ENCODE measurements around the gene CDKAL1.

Gene CDKAL1

GRCh38 chr6:20605581-20605980 lies 71.3 kb downstream of the CDKAL1 start:
- TF ChIP-seq FOXP2 (optimal IDR thresholded peaks at IDR 0.05; ENCODE audit: borderline replicate concordance, extremely low read depth, extremely low read length, insufficient read depth) (no peak), POLR2AphosphoS5 (IDR thresholded peaks at IDR 0.05; ENCODE audit: low read depth, low read length) (no peak), SIN3A (IDR thresholded peaks at IDR 0.05; ENCODE audit: borderline replicate concordance, insufficient read depth, low read length) (no peak), REST (IDR thresholded peaks at IDR 0.05; ENCODE audit: insufficient read depth in 1 of 2, low read depth in 2 of 2, low read length in 2 of 2) (no peak), TAF1 (IDR thresholded peaks at IDR 0.05; ENCODE audit: borderline replicate concordance, insufficient read depth, low read length) (no peak)

- TF ChIP-seq FOXP2 (optimal IDR thresholded peaks at IDR 0.05; ENCODE audit: borderline replicate concordance, extremely low read depth, extremely low read length, insufficient read depth) = no peak
- TF ChIP-seq SIN3A (IDR thresholded peaks at IDR 0.05; ENCODE audit: borderline replicate concordance, insufficient read depth, low read length) = no peak
- TF ChIP-seq REST (IDR thresholded peaks at IDR 0.05; ENCODE audit: insufficient read depth in 1 of 2, low read depth in 2 of 2, low read length in 2 of 2) = no peak
- no peak for TF ChIP-seq POLR2AphosphoS5 (IDR thresholded peaks at IDR 0.05; ENCODE audit: low read depth, low read length)
- no peak for TF ChIP-seq TAF1 (IDR thresholded peaks at IDR 0.05; ENCODE audit: borderline replicate concordance, insufficient read depth, low read length)
Observed at GRCh38 chr6:20606831-20607230, 72.6 kb downstream of the CDKAL1 start.

DNA sequence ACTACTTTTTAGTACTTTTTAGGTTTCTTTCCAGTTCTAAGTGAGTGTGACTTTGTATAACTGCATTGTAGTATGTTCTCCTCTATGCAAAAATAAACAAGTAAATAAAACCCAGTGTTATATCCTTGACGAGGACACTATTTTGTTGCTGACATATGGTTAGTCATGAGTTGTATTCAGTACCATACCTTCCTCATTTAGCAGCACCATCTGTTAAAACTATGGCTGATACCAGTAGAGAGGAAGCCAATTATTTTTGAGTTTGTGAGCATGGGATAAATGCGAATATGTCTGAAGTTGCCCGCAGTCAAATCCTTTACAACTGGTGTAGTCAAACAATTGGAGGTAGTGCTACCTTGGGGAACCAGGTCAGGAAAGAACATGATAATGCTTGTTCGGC lies 74.1 kb downstream of the CDKAL1 start:
- TF ChIP-seq TAF1 (IDR thresholded peaks at IDR 0.05; ENCODE audit: borderline replicate concordance, insufficient read depth, low read length) (no peak), POLR2AphosphoS5 (IDR thresholded peaks at IDR 0.05; ENCODE audit: low read depth, low read length) (no peak), REST (IDR thresholded peaks at IDR 0.05; ENCODE audit: insufficient read depth in 1 of 2, low read depth in 2 of 2, low read length in 2 of 2) (no peak), SIN3A (IDR thresholded peaks at IDR 0.05; ENCODE audit: borderline replicate concordance, insufficient read depth, low read length) (no peak), FOXP2 (optimal IDR thresholded peaks at IDR 0.05; ENCODE audit: borderline replicate concordance, extremely low read depth, extremely low read length, insufficient read depth) (no peak)

DNA sequence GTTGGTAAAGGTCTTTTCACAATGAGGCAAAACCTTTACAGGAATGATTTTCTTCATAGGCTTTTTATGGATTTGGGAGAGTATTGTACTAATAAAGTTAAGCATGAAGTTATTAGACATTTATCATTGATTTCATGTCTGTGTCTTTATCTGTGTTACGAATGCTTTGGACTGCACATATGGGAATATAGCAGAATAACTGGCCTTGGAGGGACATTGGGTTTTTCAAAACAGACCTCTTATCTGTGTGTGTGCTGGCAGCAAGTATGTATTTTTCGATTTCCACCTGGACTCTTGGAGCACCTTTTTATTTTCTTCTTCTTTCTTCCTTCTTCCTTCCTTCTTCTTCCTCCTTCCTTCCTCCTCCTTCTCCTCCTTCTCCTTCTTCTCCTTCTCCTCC lies 74.6 kb downstream of the CDKAL1 start:
- TF ChIP-seq FOXP2 (optimal IDR thresholded peaks at IDR 0.05; ENCODE audit: borderline replicate concordance, extremely low read depth, extremely low read length, insufficient read depth) (no peak), TAF1 (IDR thresholded peaks at IDR 0.05; ENCODE audit: borderline replicate concordance, insufficient read depth, low read length) (no peak), SIN3A (IDR thresholded peaks at IDR 0.05; ENCODE audit: borderline replicate concordance, insufficient read depth, low read length) (no peak), REST (IDR thresholded peaks at IDR 0.05; ENCODE audit: insufficient read depth in 1 of 2, low read depth in 2 of 2, low read length in 2 of 2) (no peak), POLR2AphosphoS5 (IDR thresholded peaks at IDR 0.05; ENCODE audit: low read depth, low read length) (no peak)
